DND-41 (cell line): ENCODE measurements around the gene ALX1.

Source experiments
- ATAC-seq: fragments of 200-7000 bp; cut with Tn5 transposase; 3 replicates; pipeline ENCODE4 v1.9.1; 2021; ENCODE audit warnings: low read depth; ENCODE audit not compliant: insufficient read depth
- DNase-seq: peaks from one replicate; pipeline ENCODE4 v3.0.0-alpha.2; 2020
- H2AFZ ChIP-seq: 2 replicates; pipeline ENCODE4 v1.6.0; 2012; ENCODE audit warnings: low read depth, low read length
- H3K27ac ChIP-seq: 2 replicates; pipeline ENCODE4 v1.5.1; 2012; ENCODE audit warnings: low read length, inconsistent platforms
- H3K27me3 ChIP-seq: fragments of 200-600 bp; sonication (generic); 2 replicates; pipeline ENCODE4 v1.6.0; 2012; ENCODE audit warnings: low read length, mild to moderate bottlenecking, inconsistent platforms; ENCODE audit not compliant: insufficient read depth, poor library complexity
- H3K36me3 ChIP-seq: 2 replicates; pipeline ENCODE4 v1.5.1; 2012; ENCODE audit warnings: low read length, inconsistent platforms; ENCODE audit not compliant: insufficient read depth
- H3K4me1 ChIP-seq: 2 replicates; pipeline ENCODE4 v1.5.1; 2012; ENCODE audit warnings: mild to moderate bottlenecking, low read length; ENCODE audit not compliant: insufficient read depth
- H3K4me2 ChIP-seq: 2 replicates; pipeline ENCODE4 v1.6.0; 2012; ENCODE audit warnings: mild to moderate bottlenecking, moderate library complexity, low read length, inconsistent platforms; ENCODE audit not compliant: insufficient read depth
- H3K4me3 ChIP-seq, 2 experiments: fragments of 200-600 bp in 1 of 2; shearing (Covaris generic) in 1 of 2; 2 replicates each; pipeline ENCODE4 v1.5.1; 2012 to 2016; ENCODE audit warnings: inconsistent platforms in 2 of 2, low read length in 2 of 2, mild to moderate bottlenecking in 2 of 2, low read depth in 1 of 2, moderate library complexity in 1 of 2
- H3K79me2 ChIP-seq: 2 replicates; pipeline ENCODE4 v1.6.0; 2012; ENCODE audit warnings: low read length, inconsistent platforms; ENCODE audit not compliant: insufficient read depth
- H3K9ac ChIP-seq: 2 replicates; pipeline ENCODE4 v1.6.0; 2012; ENCODE audit warnings: low read depth, mild to moderate bottlenecking, inconsistent platforms, low read length, moderate library complexity
- H3K9me3 ChIP-seq: 2 replicates; pipeline ENCODE4 v1.5.1; 2012; ENCODE audit warnings: low read length, moderate library complexity, mild to moderate bottlenecking, inconsistent platforms; ENCODE audit not compliant: insufficient read depth, severe bottlenecking
- H4K20me1 ChIP-seq: 2 replicates; pipeline ENCODE4 v1.6.0; 2012; ENCODE audit warnings: low read length; ENCODE audit not compliant: insufficient read depth
- EZH2 ChIP-seq: IDR thresholded peaks from 3 replicates; pipeline ENCODE4 v1.6.1; 2012; ENCODE audit warnings: borderline replicate concordance, low read depth, mild to moderate bottlenecking, moderate library complexity, low read length, inconsistent platforms; ENCODE audit not compliant: severe bottlenecking
- TF ChIP-seq, protein P1 (sequence below): IDR thresholded peaks from 2 replicates; pipeline ENCODE4 v1.5.1; 2012; ENCODE audit warnings: borderline replicate concordance, low read length, moderate library complexity, mild to moderate bottlenecking; ENCODE audit not compliant: poor library complexity, severe bottlenecking; ENCODE audit errors: extremely low read depth

ALX1 gene

DNA sequence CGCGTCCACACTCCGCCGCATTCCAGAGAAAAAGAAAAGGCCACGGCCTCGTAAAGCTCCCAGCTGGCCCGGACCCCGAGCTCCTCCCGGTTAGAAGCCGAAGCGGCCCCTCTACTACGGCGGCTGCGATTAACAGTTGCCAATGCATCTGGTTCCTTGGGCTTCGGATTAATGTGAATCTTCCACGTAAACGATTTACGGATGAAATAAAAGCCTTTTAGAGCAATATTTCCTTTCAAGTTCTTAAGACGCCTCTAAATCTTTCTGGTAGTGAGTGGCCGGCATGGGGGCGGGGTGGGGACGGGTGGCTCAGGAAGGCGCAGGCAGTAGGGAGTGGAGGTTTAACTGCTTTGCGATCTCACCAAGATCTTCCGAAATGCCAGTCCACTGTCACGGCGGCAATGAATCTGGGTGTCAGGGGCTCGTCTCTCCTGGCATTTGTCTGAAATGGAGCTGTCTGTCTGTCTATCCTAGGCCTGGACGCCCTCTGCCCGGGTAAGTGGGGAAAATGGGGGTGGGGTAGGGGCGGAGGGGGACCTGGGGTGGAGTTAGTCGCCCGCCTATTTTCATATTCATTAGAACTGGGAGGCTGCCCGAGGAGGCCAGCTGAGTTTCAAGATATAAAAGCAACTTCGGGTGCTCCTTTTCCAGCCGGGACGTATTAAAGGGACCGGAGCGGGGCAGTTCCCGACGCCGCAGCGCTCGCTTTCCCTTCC, 413 bp upstream of the ALX1 start:
- no peak overlapping the region for H3K4me2 ChIP-seq
- H3K9ac ChIP-seq: no peak overlapping the region
- DNase-seq: no peak
- H3K36me3 ChIP-seq: no peaks in the 10 kb centered on the region
- no peak overlapping the region for H2AFZ ChIP-seq
- no peaks in the 10 kb centered on the region for H3K27me3 ChIP-seq
- TF ChIP-seq, protein P1, sequence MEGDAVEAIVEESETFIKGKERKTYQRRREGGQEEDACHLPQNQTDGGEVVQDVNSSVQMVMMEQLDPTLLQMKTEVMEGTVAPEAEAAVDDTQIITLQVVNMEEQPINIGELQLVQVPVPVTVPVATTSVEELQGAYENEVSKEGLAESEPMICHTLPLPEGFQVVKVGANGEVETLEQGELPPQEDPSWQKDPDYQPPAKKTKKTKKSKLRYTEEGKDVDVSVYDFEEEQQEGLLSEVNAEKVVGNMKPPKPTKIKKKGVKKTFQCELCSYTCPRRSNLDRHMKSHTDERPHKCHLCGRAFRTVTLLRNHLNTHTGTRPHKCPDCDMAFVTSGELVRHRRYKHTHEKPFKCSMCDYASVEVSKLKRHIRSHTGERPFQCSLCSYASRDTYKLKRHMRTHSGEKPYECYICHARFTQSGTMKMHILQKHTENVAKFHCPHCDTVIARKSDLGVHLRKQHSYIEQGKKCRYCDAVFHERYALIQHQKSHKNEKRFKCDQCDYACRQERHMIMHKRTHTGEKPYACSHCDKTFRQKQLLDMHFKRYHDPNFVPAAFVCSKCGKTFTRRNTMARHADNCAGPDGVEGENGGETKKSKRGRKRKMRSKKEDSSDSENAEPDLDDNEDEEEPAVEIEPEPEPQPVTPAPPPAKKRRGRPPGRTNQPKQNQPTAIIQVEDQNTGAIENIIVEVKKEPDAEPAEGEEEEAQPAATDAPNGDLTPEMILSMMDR: no peak
- TF ChIP-seq EZH2: no peak
- no peaks in the 10 kb centered on the region for H3K9me3 ChIP-seq
- H3K79me2 ChIP-seq: no peaks in the 10 kb centered on the region
- ATAC-seq: no peak
- H4K20me1 ChIP-seq: no peaks in the 10 kb centered on the region
- no peak overlapping the region for H3K27ac ChIP-seq
- H3K4me1 ChIP-seq: no peaks in the 10 kb centered on the region
- no peak overlapping the region for H3K4me3 ChIP-seq

DNA sequence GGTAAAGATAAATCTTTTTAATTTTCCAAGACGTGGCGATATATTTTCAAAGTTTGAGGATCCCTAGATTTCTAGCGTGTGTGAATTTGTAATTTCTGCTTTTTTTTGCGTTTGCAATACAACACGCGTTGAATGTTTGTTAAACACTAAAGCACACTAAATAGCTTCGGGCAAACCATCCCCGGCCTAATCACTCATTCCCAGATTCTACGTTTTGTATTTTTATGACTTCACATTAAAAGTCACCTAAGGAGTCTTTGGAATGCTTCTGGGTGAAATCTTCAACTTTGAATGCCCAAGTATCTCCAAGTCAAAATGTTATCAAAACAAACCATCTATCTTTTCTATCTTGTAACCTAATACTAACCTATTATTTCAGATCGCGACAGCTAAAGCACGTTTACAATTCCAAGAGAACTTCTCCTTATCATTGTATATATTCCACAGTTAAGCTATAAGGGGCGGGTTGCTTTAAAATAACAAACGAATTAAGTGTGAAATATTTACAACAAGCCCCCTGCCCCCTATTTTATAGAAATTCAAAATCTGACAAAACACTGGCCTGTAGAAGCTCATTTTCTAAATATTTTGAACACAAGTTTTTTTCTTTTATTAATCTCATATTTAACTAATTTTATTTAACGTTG, 1.1 kb downstream of the ALX1 start:
- Histone ChIP-seq H3K4me1 (no peaks in the 10 kb centered on the region), H3K79me2 (no peaks in the 10 kb centered on the region), H4K20me1 (no peaks in the 10 kb centered on the region), H3K4me2 (no peak overlapping the region), H3K9ac (no peak overlapping the region), H2AFZ (no peak overlapping the region), H3K27me3 (no peaks in the 10 kb centered on the region), H3K4me3 (no peak overlapping the region), H3K27ac (no peak overlapping the region), H3K9me3 (no peaks in the 10 kb centered on the region), H3K36me3 (no peaks in the 10 kb centered on the region)
- no peak for DNase-seq
- TF ChIP-seq EZH2: no peak
- TF ChIP-seq, protein P1: no peak
- no peak for ATAC-seq

DNA sequence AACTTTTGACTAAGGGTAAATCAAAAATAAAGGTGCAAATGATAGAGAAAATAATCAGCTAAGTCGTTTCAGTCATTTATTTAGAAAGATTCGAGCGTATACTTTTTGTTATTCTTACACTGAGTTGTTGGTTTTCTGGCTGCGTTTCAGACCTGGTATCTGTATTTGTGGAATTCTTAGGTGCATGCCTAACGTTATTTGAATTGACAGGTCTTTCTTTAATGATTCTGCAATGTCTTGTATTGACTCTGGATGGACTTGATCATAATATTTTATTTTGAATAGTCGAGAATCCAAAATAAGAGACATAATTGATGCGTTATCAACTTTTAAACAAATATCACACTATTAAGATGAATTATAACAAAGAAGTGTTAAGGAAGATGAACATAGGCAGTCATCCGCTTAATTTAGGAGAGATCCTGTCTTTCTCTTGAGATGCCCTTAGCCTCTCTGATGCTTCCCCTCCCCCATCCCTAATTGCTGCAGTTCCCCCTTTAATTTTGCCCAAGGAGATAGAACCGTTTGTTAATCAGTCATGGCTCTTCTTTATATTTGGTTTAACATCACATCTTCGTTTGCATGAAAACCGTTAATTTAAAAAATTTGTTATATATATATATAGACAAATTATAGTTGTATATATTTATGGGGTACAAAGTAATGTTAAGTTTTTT, 1.8 kb downstream of the ALX1 start:
- Histone ChIP-seq H4K20me1 (no peaks in the 10 kb centered on the region), H3K9ac (no peak overlapping the region), H3K79me2 (no peaks in the 10 kb centered on the region), H3K27ac (no peak overlapping the region), H3K36me3 (no peaks in the 10 kb centered on the region), H2AFZ (no peak overlapping the region), H3K9me3 (no peaks in the 10 kb centered on the region), H3K4me3 (no peak overlapping the region), H3K4me2 (no peak overlapping the region), H3K4me1 (no peaks in the 10 kb centered on the region), H3K27me3 (no peaks in the 10 kb centered on the region)
- ATAC-seq (no peak), DNase-seq (no peak)
- TF ChIP-seq, protein P1: no peak
- no peak for TF ChIP-seq EZH2
